Neural progenitor cell (in vitro differentiated cells): Measurements from ENCODE around the gene NPVF.

Experiments used
- CTCF ChIP-seq: fragments of 200-600 bp; sonication (generic); IDR thresholded peaks from 2 replicates; pipeline ENCODE4 v1.5.1; 2017; ENCODE audit warnings: antibody characterized with exemption, mild to moderate bottlenecking
- EZH2 ChIP-seq: fragments of 200-600 bp; sonication (generic); IDR thresholded peaks from 2 replicates; pipeline ENCODE4 v1.6.1; 2017; ENCODE audit warnings: antibody characterized with exemption, mild to moderate bottlenecking, moderate library complexity

- TF ChIP-seq CTCF (no peak), EZH2 (no peak)
Observed at GRCh38 chr7:25228386-25228785, at the start of gene NPVF.
